Prostate gland (tissue), 2 donors: ENCODE data around the gene WDR62. TPM values are rescaled to one million over a fixed set of nuclear protein-coding genes. Genes with fewer than 3 reads are reported as not detected.

Experiments
- DNase-seq: peaks from one replicate; pipeline ENCODE4 v3.0.0-alpha.2; 2019; ENCODE audit warnings: low spot score
- H3K27ac ChIP-seq, 2 donors: fragments of 200-600 bp; sonication (generic); 2 replicates each; pipeline ENCODE4 v1.5.1; 2017 to 2019
- H3K27me3 ChIP-seq: fragments of 200-600 bp; sonication (generic); replicated peaks from 2 replicates; pipeline ENCODE4 v1.5.1; 2019; ENCODE audit not compliant: insufficient read depth
- H3K36me3 ChIP-seq, 2 donors: fragments of 200-600 bp; sonication (generic); 1 replicate in 1 of 2; 2 replicates in 1 of 2; pipeline versions ENCODE4 v1.5.1 to v1.8.1; 2017 to 2019
- H3K4me1 ChIP-seq: fragments of 200-600 bp; sonication (generic); replicated peaks from 2 replicates; pipeline ENCODE4 v1.5.1; 2019
- H3K4me3 ChIP-seq, 2 donors: fragments of 200-600 bp; sonication (generic); 2 replicates each; pipeline ENCODE4 v1.5.1; 2017 to 2019
- H3K9me3 ChIP-seq: fragments of 200-600 bp; sonication (generic); 2 replicates; pipeline ENCODE4 v1.5.1; 2017
- POLR2A ChIP-seq: fragments of 450-650 bp; IDR thresholded peaks from one replicate; pipeline ENCODE4 v1.6.1; 2016; ENCODE audit warnings: antibody characterized with exemption, mild to moderate bottlenecking
- POLR2AphosphoS5 ChIP-seq: sonication (generic); formaldehyde crosslinking; IDR thresholded peaks from one replicate; pipeline ENCODE4 v1.6.1; 2017; ENCODE audit warnings: antibody characterized with exemption
- WGBS: methylation state at CpG from one replicate; pipeline ENCODE4 v1.1.5; 2018; 5-methylcytosine and 5-hydroxymethylcytosine counted together
- intact Hi-C: fragments of 100-400 bp; cut with DNase I; formaldehyde crosslinking; loops from one replicate; pipeline ENCODE4 v1.14.2; 2022
- total RNA-seq, 2 donors: library from RNA; depleted of rRNA; stranded (reverse); fragments of >200 nt; gene quantifications; one replicate each; pipeline ENCODE4 v1.1.0, GENCODE V29; 2016
- TF ChIP-seq, protein P1 (sequence below), 4 experiments: fragments of 200-600 bp in 2 of 4; fragments of 450-650 bp in 2 of 4; sonication (generic) in 2 of 4; IDR thresholded peaks; 1 replicate in 3 of 4; 2 replicates in 1 of 4; pipeline ENCODE4 v1.5.1; 2016 to 2019; ENCODE audit warnings: antibody characterized with exemption in 4 of 4, mild to moderate bottlenecking in 2 of 4, moderate library complexity in 2 of 4

Gene WDR62
- total RNA-seq, 2 donors from 2014 or later, result 0.64 to 28.6 TPM

DNA sequence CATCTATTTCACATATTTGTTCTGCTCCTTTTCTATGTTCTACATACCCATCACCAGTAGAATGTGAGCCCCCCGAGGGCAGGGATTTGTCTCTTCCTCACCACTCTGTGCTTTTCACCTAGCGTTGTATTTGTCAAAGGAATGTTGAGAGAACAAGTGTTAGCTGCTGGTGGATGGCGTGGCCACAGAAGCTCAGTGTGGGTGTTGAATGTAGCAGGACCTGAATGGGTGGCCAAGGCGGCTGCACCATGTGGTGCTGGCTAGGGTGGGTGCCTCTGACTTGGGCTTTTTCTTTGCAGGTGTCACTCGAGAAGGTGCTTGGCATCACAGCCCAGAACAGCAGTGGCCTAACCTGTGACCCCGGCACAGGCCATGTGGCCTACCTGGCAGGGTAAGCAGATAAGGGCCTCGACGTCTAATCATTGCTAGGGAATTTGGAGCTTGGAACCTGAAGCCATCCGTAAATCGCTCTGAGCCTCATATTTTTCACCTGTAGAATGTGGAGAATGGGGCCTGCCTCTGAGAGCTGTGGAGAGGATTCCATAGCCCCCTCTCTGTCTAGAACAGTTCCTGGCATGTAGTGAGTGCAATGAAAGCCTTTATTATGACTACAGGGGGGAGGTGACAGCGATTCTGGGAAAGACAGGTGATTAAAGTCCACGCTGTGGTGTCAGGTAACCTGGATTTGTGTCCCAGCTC, 3.9 kb downstream of the WDR62 start:
- DNase-seq, result no peak
- H3K27me3 ChIP-seq, result no peaks in the 10 kb centered on the region
- intact Hi-C loops, result loop anchor here (10.0 kb wide), 1 partner anchor 304 kb away; the partner anchor contains the start of genes HSPB6 and PROSER3
- no peak overlapping the region for H3K27ac ChIP-seq
- no peaks in the 10 kb centered on the region for H3K9me3 ChIP-seq
- no peak overlapping the region for H3K4me3 ChIP-seq
- 83% methylated on average over 12 of the region's 12 CpGs for WGBS
- no peaks in the 10 kb centered on the region for H3K4me1 ChIP-seq
- no peaks in the 10 kb centered on the region for H3K36me3 ChIP-seq
- TF ChIP-seq, protein P1, sequence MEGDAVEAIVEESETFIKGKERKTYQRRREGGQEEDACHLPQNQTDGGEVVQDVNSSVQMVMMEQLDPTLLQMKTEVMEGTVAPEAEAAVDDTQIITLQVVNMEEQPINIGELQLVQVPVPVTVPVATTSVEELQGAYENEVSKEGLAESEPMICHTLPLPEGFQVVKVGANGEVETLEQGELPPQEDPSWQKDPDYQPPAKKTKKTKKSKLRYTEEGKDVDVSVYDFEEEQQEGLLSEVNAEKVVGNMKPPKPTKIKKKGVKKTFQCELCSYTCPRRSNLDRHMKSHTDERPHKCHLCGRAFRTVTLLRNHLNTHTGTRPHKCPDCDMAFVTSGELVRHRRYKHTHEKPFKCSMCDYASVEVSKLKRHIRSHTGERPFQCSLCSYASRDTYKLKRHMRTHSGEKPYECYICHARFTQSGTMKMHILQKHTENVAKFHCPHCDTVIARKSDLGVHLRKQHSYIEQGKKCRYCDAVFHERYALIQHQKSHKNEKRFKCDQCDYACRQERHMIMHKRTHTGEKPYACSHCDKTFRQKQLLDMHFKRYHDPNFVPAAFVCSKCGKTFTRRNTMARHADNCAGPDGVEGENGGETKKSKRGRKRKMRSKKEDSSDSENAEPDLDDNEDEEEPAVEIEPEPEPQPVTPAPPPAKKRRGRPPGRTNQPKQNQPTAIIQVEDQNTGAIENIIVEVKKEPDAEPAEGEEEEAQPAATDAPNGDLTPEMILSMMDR (IDR thresholded peaks at IDR 0.05), result no peak
- TF ChIP-seq POLR2AphosphoS5, result no peak

DNA sequence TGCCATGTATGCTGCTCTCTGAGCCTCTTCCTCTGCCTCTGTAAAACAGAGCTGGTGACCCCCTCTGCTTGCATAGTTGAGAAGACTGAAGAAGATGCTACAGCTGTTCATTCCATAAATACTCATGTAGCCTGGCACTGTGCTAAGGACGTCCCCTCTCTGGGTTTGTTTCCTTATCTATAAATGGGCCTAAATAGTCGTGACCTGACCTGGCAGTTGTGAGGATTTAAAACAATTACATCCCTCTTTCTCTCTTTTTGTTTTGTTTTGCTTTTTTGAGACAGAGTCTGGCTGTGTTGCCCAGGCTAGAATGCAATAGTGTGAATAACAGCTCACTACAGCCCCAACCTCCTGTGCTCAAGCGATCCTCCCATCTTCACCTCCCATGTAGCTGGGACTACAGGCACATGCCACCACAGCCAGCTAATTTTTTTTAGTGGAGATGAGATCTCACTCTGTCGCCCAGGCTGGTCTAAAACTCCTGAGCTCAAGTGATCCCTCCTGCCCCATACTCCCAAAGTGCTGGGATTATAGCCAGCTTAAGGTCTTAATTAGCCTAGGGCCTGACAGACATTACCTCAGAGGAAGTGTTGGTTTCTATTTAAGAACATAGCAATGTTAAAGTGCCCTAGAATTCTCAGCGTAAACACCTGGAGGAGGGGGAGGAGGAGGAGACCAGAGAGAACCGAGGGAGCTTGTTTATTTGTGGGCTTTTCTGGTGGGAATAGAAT, 4.6 kb downstream of the WDR62 start:
- intact Hi-C loops, result loop anchor here (10.0 kb wide), 1 partner anchor 305 kb away; the partner anchor contains the start of genes HSPB6 and PROSER3
- 85% methylated on average over 6 of the region's 6 CpGs for WGBS
- DNase-seq, result no peak
- H3K27ac ChIP-seq, result no peak overlapping the region
- H3K4me1 ChIP-seq, result no peaks in the 10 kb centered on the region
- H3K9me3 ChIP-seq, result no peaks in the 10 kb centered on the region
- no peak overlapping the region for H3K4me3 ChIP-seq
- H3K36me3 ChIP-seq, result no peaks in the 10 kb centered on the region
- TF ChIP-seq, protein P1 (IDR thresholded peaks at IDR 0.05), result no peak
- TF ChIP-seq POLR2AphosphoS5, result no peak
- TF ChIP-seq POLR2A, result no peak
- no peaks in the 10 kb centered on the region for H3K27me3 ChIP-seq

DNA sequence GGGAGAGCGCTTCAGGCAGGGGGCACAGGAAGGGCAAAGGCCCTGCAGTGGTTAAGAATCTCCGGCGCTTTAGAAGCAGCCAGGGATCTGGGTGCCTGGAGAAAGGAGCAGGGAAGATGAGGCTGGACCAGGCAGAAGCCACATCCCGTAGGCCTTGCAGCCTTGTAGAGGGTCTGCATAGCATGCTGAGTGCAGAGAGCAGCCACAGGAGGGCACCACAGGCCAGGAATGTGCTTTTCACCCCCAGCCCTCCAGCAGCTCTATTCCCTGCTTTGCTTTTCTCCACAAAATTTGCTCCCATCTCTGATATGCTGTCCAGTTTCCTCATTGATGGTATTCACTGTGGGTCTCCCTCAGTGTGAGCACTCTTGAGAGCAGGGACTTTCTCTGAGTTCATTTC, 5.7 kb downstream of the WDR62 start:
- Histone ChIP-seq H3K27me3 (no peaks in the 10 kb centered on the region), H3K9me3 (no peaks in the 10 kb centered on the region), H3K36me3 (no peaks in the 10 kb centered on the region), H3K4me3 (no peak overlapping the region), H3K4me1 (no peaks in the 10 kb centered on the region), H3K27ac (no peak overlapping the region)
- DNase-seq, result no peak
- intact Hi-C loops, result no loop called here
- 78% methylated on average over 4 of the region's 4 CpGs for WGBS
- TF ChIP-seq, protein P1 (IDR thresholded peaks at IDR 0.05), result peak in 2 of 4 experiments; percentile 32 to 50
- no peak for TF ChIP-seq POLR2AphosphoS5
- TF ChIP-seq POLR2A, result no peak

DNA sequence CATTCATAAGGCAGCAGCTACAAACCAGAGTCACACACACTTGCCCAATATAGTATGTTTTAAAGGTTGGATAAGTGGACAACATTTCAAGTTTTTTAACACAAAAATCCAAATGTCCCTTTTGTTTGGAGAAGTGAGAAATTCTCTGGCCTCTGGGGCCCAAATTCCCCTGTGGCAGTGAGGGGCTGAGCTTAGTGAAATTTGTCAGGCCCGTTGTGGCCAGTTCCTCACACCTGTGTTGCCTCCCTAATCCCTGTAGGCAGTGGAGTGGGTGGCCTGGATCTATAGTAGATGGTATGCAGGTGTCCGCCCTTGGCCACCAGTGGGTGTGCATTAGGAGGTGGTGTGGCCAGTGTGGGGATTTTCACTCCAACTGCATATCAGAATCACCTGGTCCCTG, 6.7 kb downstream of the WDR62 start:
- no peaks in the 10 kb centered on the region for H3K9me3 ChIP-seq
- no peak for TF ChIP-seq POLR2AphosphoS5
- TF ChIP-seq, protein P1 (IDR thresholded peaks at IDR 0.05), result no peak
- TF ChIP-seq POLR2A, result no peak
- H3K4me1 ChIP-seq, result no peaks in the 10 kb centered on the region
- no peak overlapping the region for H3K27ac ChIP-seq
- no peak overlapping the region for H3K4me3 ChIP-seq
- 88% methylated on average over 2 of the region's 2 CpGs for WGBS
- H3K27me3 ChIP-seq, result no peaks in the 10 kb centered on the region
- intact Hi-C loops, result no loop called here
- H3K36me3 ChIP-seq, result no peaks in the 10 kb centered on the region
- no peak for DNase-seq
